Measurements from ENCODE around the gene ADCY1. TPM values are rescaled to one million over a fixed set of nuclear protein-coding genes. Genes with fewer than 3 reads are reported as not detected.

ADCY1 gene
- polyA plus RNA-seq, 3 donors, result 1.1 to 2.7 (median 1.2) TPM

- WGBS, 3 donors, result 66 to 82% (median 75%) methylated on average over 17 of the region's 17 CpGs
- H3K27ac ChIP-seq (ENCODE audit: low read depth, low read length), result no peak overlapping the region
Measured at GRCh38 chr7:45589915-45590678, 15.9 kb downstream of the ADCY1 start.

- H3K27ac ChIP-seq (ENCODE audit: low read depth, low read length), result no peak overlapping the region
- 49 to 56% (median 51%) methylated on average over 5 of the region's 5 CpGs for WGBS, 3 donors
Measured at GRCh38 chr7:45590679-45591057, 16.5 kb downstream of the ADCY1 start.

- WGBS, 3 donors, result 89 to 93% (median 89%) methylated on average over 11 of the region's 11 CpGs
- no peak overlapping the region for H3K27ac ChIP-seq (ENCODE audit: low read depth, low read length)
Measured at GRCh38 chr7:45591101-45591906, 17.1 kb downstream of the ADCY1 start.

GRCh38 chr7:45592230-45592991 lies 18.2 kb downstream of the ADCY1 start:
- H3K27ac ChIP-seq (ENCODE audit: low read depth, low read length), result no peak overlapping the region
- WGBS, 3 donors, result 91 to 94% (median 92%) methylated on average over 24 of the region's 24 CpGs

GRCh38 chr7:45593121-45593541 lies 19.0 kb downstream of the ADCY1 start:
- 93 to 95% (median 95%) methylated on average over 12 of the region's 12 CpGs for WGBS, 3 donors
- no peak overlapping the region for H3K27ac ChIP-seq (ENCODE audit: low read depth, low read length)

- no peak overlapping the region for H3K27ac ChIP-seq (ENCODE audit: low read depth, low read length)
- WGBS, 3 donors, result 89 to 96% (median 96%) methylated on average over 8 of the region's 8 CpGs
Measured at GRCh38 chr7:45593877-45594276, 19.7 kb downstream of the ADCY1 start.

GRCh38 chr7:45594745-45595535 lies 20.8 kb downstream of the ADCY1 start:
- WGBS, 3 donors, result 76 to 86% (median 85%) methylated on average over 7 of the region's 7 CpGs
- H3K27ac ChIP-seq (ENCODE audit: low read depth, low read length), result no peak overlapping the region

- 92 to 94% (median 93%) methylated on average over 9 of the region's 9 CpGs for WGBS, 3 donors
- no peak overlapping the region for H3K27ac ChIP-seq (ENCODE audit: low read depth, low read length)
Measured at GRCh38 chr7:45595809-45596664, 21.9 kb downstream of the ADCY1 start.

GRCh38 chr7:45596665-45597095 lies 22.5 kb downstream of the ADCY1 start:
- WGBS, 3 donors, result 82 to 91% (median 90%) methylated on average over 7 of the region's 7 CpGs
- H3K27ac ChIP-seq (ENCODE audit: low read depth, low read length), result no peak overlapping the region

- WGBS, 3 donors, result 80 to 90% (median 85%) methylated on average over 9 of the region's 9 CpGs
- no peak overlapping the region for H3K27ac ChIP-seq (ENCODE audit: low read depth, low read length)
Measured at GRCh38 chr7:45597286-45597984, 23.3 kb downstream of the ADCY1 start.

- 87 to 93% (median 92%) methylated on average over 14 of the region's 14 CpGs for WGBS, 3 donors
Measured at GRCh38 chr7:45598886-45599520, 24.8 kb downstream of the ADCY1 start.

GRCh38 chr7:45599851-45600706 lies 25.9 kb downstream of the ADCY1 start:
- H3K27ac ChIP-seq (ENCODE audit: low read depth, low read length), result no peak overlapping the region
- 71 to 86% (median 77%) methylated on average over 10 of the region's 10 CpGs for WGBS, 3 donors

More at GRCh38 chr7:45598886-45599520, 24.8 kb downstream of the ADCY1 start:
- no peak overlapping the region for H3K27ac ChIP-seq (ENCODE audit: low read depth, low read length)

GRCh38 chr7:45601094-45601493 lies 26.9 kb downstream of the ADCY1 start:
- no peak overlapping the region for H3K27ac ChIP-seq (ENCODE audit: low read depth, low read length)
- 85 to 93% (median 88%) methylated on average over 4 of the region's 4 CpGs for WGBS, 3 donors

- H3K27ac ChIP-seq (ENCODE audit: low read depth, low read length), result no peak overlapping the region
- WGBS, 3 donors, result 86 to 92% (median 91%) methylated on average over 6 of the region's 6 CpGs
Measured at GRCh38 chr7:45601816-45602540, 27.8 kb downstream of the ADCY1 start.

GRCh38 chr7:45606050-45606449 lies 31.9 kb downstream of the ADCY1 start:
- H3K27ac ChIP-seq (ENCODE audit: low read depth, low read length), result no peak overlapping the region
- 95 to 100% (median 97%) methylated on average over 1 of the region's 1 CpG for WGBS, 3 donors
